Smooth muscle cell of the pulmonary artery (primary cell): ENCODE measurements around the gene FGD5. TPM values are rescaled to one million over a fixed set of nuclear protein-coding genes. Genes with fewer than 3 reads are reported as not detected.

ENCODE experiments used
- total RNA-seq: library from RNA; depleted of rRNA; stranded (reverse); fragments of >200 nt; gene quantifications from 2 replicates; pipeline ENCODE4 v1.2.3, GENCODE V29; 2014

The FGD5 gene, protein sequence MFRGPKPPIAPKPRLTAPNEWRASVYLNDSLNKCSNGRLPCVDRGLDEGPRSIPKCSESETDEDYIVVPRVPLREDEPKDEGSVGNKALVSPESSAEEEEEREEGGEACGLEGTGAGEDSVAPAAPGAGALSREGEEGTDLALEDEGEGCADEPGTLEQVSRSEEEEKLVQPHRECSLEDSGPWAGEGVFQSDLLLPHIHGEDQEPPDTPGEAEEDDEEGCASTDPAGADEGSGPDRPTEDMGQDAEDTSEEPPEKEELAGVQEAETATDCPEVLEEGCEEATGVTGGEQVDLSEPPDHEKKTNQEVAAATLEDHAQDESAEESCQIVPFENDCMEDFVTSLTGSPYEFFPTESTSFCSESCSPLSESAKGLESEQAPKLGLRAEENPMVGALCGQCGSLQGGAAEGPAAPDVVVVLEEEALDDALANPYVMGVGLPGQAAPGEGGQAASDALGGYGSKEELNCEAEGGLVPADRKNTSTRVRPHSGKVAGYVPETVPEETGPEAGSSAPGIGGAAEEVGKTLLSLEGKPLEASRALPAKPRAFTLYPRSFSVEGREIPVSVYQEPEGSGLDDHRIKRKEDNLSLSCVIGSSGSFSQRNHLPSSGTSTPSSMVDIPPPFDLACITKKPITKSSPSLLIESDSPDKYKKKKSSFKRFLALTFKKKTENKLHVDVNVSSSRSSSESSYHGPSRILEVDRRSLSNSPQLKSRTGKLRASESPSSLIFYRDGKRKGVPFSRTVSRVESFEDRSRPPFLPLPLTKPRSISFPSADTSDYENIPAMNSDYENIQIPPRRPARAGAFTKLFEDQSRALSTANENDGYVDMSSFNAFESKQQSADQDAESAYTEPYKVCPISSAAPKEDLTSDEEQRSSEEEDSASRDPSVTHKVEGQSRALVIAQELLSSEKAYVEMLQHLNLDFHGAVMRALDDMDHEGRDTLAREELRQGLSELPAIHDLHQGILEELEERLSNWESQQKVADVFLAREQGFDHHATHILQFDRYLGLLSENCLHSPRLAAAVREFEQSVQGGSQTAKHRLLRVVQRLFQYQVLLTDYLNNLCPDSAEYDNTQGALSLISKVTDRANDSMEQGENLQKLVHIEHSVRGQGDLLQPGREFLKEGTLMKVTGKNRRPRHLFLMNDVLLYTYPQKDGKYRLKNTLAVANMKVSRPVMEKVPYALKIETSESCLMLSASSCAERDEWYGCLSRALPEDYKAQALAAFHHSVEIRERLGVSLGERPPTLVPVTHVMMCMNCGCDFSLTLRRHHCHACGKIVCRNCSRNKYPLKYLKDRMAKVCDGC (N-terminal part only)
- 0.20 and 2.0 TPM in 2 replicates for total RNA-seq

DNA sequence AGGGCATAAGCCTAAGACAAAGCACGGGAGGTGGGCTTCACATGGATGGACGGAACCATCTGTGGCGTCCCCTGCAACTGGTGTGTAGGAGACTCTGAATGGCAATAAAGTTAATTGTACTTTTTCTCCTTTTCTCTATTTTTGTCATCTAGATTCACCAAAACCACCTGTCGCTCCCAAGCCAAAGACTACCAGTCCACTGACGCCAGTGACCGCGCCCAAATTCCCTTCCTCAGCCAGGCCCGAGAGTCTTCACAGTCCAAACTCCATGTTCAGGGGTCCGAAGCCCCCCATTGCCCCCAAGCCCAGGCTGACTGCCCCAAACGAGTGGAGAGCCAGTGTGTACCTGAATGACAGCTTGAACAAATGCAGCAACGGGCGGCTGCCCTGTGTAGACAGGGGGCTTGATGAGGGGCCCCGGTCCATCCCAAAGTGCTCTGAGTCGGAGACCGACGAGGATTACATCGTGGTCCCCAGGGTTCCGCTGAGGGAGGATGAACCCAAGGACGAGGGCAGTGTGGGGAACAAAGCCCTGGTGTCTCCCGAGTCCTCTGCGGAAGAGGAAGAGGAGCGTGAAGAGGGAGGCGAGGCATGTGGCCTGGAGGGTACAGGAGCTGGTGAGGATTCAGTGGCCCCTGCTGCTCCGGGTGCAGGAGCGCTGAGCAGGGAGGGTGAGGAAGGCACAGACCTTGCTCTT, at the start of gene FGD5:
Gene FGD5, plus strand, starts transcription at position 159 of the 697 bp plus-strand sequence. Its CDS starts 110 bp downstream, at position 269.

DNA sequence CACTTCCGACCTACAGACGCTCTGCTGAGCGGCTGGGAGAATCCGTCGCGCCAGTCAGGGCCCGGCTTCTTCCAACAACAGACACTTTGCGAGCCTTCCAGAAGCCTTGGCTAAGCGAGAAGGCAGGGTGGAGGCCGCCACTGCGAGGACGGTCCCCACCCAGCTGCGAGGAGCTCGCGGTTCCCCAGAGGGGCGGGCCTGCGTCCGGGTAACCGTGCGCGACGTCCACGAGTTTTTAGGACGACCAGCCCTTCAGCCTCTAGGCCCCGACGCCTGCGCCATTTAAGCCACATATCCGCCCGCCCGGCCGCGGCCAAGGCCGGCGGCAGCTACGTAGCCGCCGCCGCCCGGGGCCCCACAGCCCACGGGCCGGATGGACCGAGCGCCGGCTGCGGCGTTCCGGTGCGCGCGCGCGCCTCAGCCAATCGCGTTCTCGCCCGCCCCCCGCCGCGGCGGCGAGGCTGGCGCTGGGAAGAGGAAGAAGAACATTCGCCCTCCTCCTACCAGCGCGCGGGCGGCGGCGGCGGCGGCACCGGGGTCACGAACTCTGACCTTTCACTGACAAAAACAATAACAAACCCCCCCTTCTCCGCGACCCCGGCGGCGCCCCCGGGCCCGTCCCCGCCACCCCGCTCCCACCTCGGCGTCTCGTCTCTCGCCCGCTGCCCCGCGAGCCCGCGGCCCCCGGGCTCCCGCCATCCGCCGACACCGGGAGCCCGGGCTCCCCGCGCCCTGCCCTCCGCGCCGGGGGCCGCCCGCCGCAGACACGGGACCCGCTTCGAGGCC, 128.5 kb downstream of the FGD5 start, which contains the start of gene NR2C2:
Gene NR2C2, plus strand, starts transcription at position 484 of the 786 bp plus-strand sequence. CDS start 56,332 bp downstream, outside the sequence.

Other genes starting within 250 kb of the FGD5 start
- gene CCDC174, start 167.2 kb upstream of the FGD5 start, total RNA-seq = 6.9 and 8.7 TPM in 2 replicates
- under 0.01 and 0.07 TPM in 2 replicates for gene C3orf20, start 143.8 kb upstream of the FGD5 start, total RNA-seq
- 32.8 and 33.3 TPM in 2 replicates for gene NR2C2, start 128.6 kb downstream of the FGD5 start, total RNA-seq
- gene MRPS25, start 246.4 kb downstream of the FGD5 start, total RNA-seq = 20.1 and 24.6 TPM in 2 replicates